B cell (primary cell): ENCODE results near the gene PLEKHH2. TPM values are rescaled to one million over a fixed set of nuclear protein-coding genes. Genes with fewer than 3 reads are reported as not detected.

Source experiments
- ATAC-seq: fragments of 200-7000 bp; cut with Tn5 transposase; one replicate; pipeline ENCODE4 v1.10.0; 2021; ENCODE audit warnings: low read depth, mild to moderate bottlenecking, moderate number of reproducible peaks, moderate library complexity
- CTCF ChIA-PET: fragments of 350-600 bp; sonication (Branson Sonifier 250); formaldehyde crosslinking; loops from one replicate; lab custom pipeline; 2021; ENCODE audit warnings: antibody characterized with exemption, inconsistent platforms; lab: Charles Lee
- POLR2A ChIA-PET: fragments of 350-600 bp; sonication (Branson Sonifier 250); formaldehyde crosslinking; loops from one replicate; lab custom pipeline; 2021; ENCODE audit warnings: antibody characterized with exemption; lab: Charles Lee
- DNase-seq: peaks from one replicate; pipeline ENCODE4 v3.0.0; 2013
- H2AFZ ChIP-seq: 2 replicates; pipeline ENCODE4 v1.6.1; 2012; ENCODE audit warnings: mild to moderate bottlenecking, low read depth, low read length; ENCODE audit not compliant: insufficient read depth, poor library complexity, severe bottlenecking
- H3K27ac ChIP-seq, 2 donors: 1 replicate in 1 of 2; 2 replicates in 1 of 2; pipeline ENCODE4 v1.5.1; 2012 to 2013; ENCODE audit warnings: low read length in 2 of 2, mild to moderate bottlenecking in 2 of 2, moderate library complexity in 1 of 2
- H3K27me3 ChIP-seq, 4 experiments: fragments of 200-600 bp in 1 of 4; sonication (generic) in 1 of 4; replicated peaks in 1 of 4; 1 replicate in 2 of 4; 2 replicates in 2 of 4; pipeline versions ENCODE4 v1.6.1 to v1.7.0; 2013 to 2016; ENCODE audit warnings: low read length in 3 of 4, mild to moderate bottlenecking in 2 of 4, mixed read lengths in 1 of 4, moderate library complexity in 1 of 4; ENCODE audit not compliant: insufficient read depth in 4 of 4, control insufficient read depth in 3 of 4; ENCODE audit errors: control extremely low read depth in 1 of 4
- H3K36me3 ChIP-seq, 2 experiments: replicated peaks in 1 of 2; 1 replicate in 1 of 2; 2 replicates in 1 of 2; pipeline versions ENCODE4 v1.6.1 to v1.7.1; 2013; ENCODE audit warnings: low read length in 1 of 2; ENCODE audit not compliant: insufficient read depth in 2 of 2, control insufficient read depth in 1 of 2; ENCODE audit errors: control extremely low read depth in 1 of 2, extremely low read depth in 1 of 2
- H3K4me1 ChIP-seq, 2 donors: fragments of 200-600 bp in 1 of 2; sonication (generic) in 1 of 2; 1 replicate in 1 of 2; 2 replicates in 1 of 2; pipeline versions ENCODE4 v1.5.1 to v1.6.1; 2013 to 2017; ENCODE audit warnings: low read length in 2 of 2; ENCODE audit not compliant: control insufficient read depth in 2 of 2, insufficient read depth in 2 of 2
- H3K4me2 ChIP-seq: replicated peaks from 2 replicates; pipeline ENCODE3; 2012; ENCODE audit warnings: mild to moderate bottlenecking, low read depth, low read length; ENCODE audit not compliant: poor library complexity, severe bottlenecking
- H3K4me3 ChIP-seq, 5 experiments: fragments of 200-600 bp in 1 of 5; sonication (generic) in 1 of 5; 1 replicate in 3 of 5; 2 replicates in 2 of 5; pipeline versions ENCODE4 v1.5.1 to v1.7.0; 2011 to 2016; ENCODE audit warnings: low read length in 4 of 5, mild to moderate bottlenecking in 4 of 5, low read depth in 2 of 5, control low read depth in 1 of 5, moderate library complexity in 1 of 5; ENCODE audit not compliant: insufficient read depth in 1 of 5; ENCODE audit errors: control extremely low read depth in 1 of 5, extremely low read depth in 1 of 5
- H3K79me2 ChIP-seq: fragments of 200-600 bp; sonication (generic); one replicate; pipeline ENCODE4 v1.6.0; 2016; ENCODE audit warnings: low read length; ENCODE audit not compliant: control insufficient read depth, insufficient read depth
- H3K9ac ChIP-seq: fragments of 200-600 bp; sonication (generic); 2 replicates; pipeline ENCODE4 v1.6.1; 2017; ENCODE audit warnings: mild to moderate bottlenecking, low read length, moderate library complexity
- H3K9me3 ChIP-seq, 3 donors: one replicate each; pipeline versions ENCODE4 v1.6.1 to v1.7.1; 2013; ENCODE audit warnings: low read length in 2 of 3; ENCODE audit not compliant: control insufficient read depth in 2 of 3, insufficient read depth in 1 of 3; ENCODE audit errors: control extremely low read depth in 1 of 3
- H4K20me1 ChIP-seq: 2 replicates; pipeline ENCODE4 v1.6.0; 2012; ENCODE audit warnings: mild to moderate bottlenecking, low read length; ENCODE audit not compliant: insufficient read depth, control insufficient read depth, poor library complexity, severe bottlenecking
- H3K27ac Mint-ChIP-seq: one replicate; pipeline ENCODE4 v1.8.0; 2021; ENCODE audit warnings: mixed read lengths
- H3K27me3 Mint-ChIP-seq: one replicate; pipeline ENCODE4 v1.8.0; 2021; ENCODE audit warnings: mixed read lengths
- H3K4me1 Mint-ChIP-seq: one replicate; pipeline ENCODE4 v1.8.0; 2021; ENCODE audit warnings: mixed read lengths
- H3K4me3 Mint-ChIP-seq: one replicate; pipeline ENCODE4 v1.8.0; 2021; ENCODE audit warnings: mixed read lengths
- H3K9me3 Mint-ChIP-seq: one replicate; pipeline ENCODE4 v1.8.0; 2022; ENCODE audit warnings: mixed read lengths; ENCODE audit not compliant: insufficient read depth
- EZH2 ChIP-seq: IDR thresholded peaks from 2 replicates; pipeline ENCODE4 v1.6.1; 2012; ENCODE audit warnings: borderline replicate concordance, low read depth, mild to moderate bottlenecking, moderate library complexity, low read length; ENCODE audit not compliant: insufficient read depth, poor library complexity, severe bottlenecking
- WGBS: methylation state at CpG from one replicate; pipeline ENCODE4 v1.1.5; 2013; ENCODE audit warnings: missing lambda C conversion rate; ENCODE audit not compliant: insufficient coverage; 5-methylcytosine and 5-hydroxymethylcytosine counted together
- intact Hi-C: fragments of 100-400 bp; cut with micrococcal nuclease; formaldehyde crosslinking; loops from one replicate; pipeline ENCODE4 v1.10.0; 2022
- polyA plus RNA-seq: library from polyadenylated mRNA; depleted of rRNA; stranded (reverse); fragments of >200 nt; gene quantifications from 2 replicates; pipeline ENCODE4 v1.2.3, GENCODE V29; 2012
- small RNA-seq: library from RNA; depleted of rRNA; stranded (forward); fragments of <200 nt; gene quantifications from one replicate; pipeline ENCODE3, GENCODE V24; 2012; ENCODE audit warnings: low replicate concordance, low read depth; ENCODE audit not compliant: insufficient read length
- total RNA-seq, 2 donors: library from RNA; stranded (reverse); fragments of 120-200 nt in 1 of 2; gene quantifications; 1 replicate in 1 of 2; 2 replicates in 1 of 2; pipeline versions ENCODE4 v1.2.3 to v1.2.4, GENCODE V29; 2013 to 2022
- TF ChIP-seq, protein P1 (sequence below): fragments of 200-600 bp; IDR thresholded peaks from one replicate; pipeline ENCODE4 v1.8.0; 2022; ENCODE audit warnings: antibody characterized with exemption, mild to moderate bottlenecking

Gene PLEKHH2
- total and polyA plus RNA-seq, 2 donors (not counting 1 experiment from before 2014, with no cell fraction given), result 0.17 to 0.19 TPM

GRCh38 chr2:43814711-43815110 lies 177.7 kb downstream of the PLEKHH2 start:
- TF ChIP-seq, protein P1, sequence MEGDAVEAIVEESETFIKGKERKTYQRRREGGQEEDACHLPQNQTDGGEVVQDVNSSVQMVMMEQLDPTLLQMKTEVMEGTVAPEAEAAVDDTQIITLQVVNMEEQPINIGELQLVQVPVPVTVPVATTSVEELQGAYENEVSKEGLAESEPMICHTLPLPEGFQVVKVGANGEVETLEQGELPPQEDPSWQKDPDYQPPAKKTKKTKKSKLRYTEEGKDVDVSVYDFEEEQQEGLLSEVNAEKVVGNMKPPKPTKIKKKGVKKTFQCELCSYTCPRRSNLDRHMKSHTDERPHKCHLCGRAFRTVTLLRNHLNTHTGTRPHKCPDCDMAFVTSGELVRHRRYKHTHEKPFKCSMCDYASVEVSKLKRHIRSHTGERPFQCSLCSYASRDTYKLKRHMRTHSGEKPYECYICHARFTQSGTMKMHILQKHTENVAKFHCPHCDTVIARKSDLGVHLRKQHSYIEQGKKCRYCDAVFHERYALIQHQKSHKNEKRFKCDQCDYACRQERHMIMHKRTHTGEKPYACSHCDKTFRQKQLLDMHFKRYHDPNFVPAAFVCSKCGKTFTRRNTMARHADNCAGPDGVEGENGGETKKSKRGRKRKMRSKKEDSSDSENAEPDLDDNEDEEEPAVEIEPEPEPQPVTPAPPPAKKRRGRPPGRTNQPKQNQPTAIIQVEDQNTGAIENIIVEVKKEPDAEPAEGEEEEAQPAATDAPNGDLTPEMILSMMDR, result no peak
- no peak for TF ChIP-seq EZH2
- H3K4me2 ChIP-seq, result no peak overlapping the region
- no peaks in the 10 kb centered on the region for H3K9me3 Mint-ChIP-seq
- intact Hi-C loops, result no loop called here
- ATAC-seq (no peak), DNase-seq (no peak)
- no peak overlapping the region for H3K4me3 ChIP-seq
- no peak overlapping the region for H3K4me3 Mint-ChIP-seq
- peaks cover 2% of the 10 kb centered on the region for H3K4me1 Mint-ChIP-seq
- no CpG with 5 or more reads among the region's 3 CpGs for WGBS
- no peak overlapping the region for H2AFZ ChIP-seq
- H3K79me2 ChIP-seq, result no peaks in the 10 kb centered on the region
- no peak overlapping the region for H3K27ac Mint-ChIP-seq
- no peaks in the 10 kb centered on the region for H4K20me1 ChIP-seq
- no peaks in the 10 kb centered on the region for H3K27me3 ChIP-seq
- CTCF ChIA-PET, result no interaction called here
- H3K27ac ChIP-seq, result no peak overlapping the region
- H3K27me3 Mint-ChIP-seq, result no peaks in the 10 kb centered on the region
- H3K36me3 ChIP-seq, result no peaks in the 10 kb centered on the region
- H3K9me3 ChIP-seq, result no peaks in the 10 kb centered on the region
- POLR2A ChIA-PET, result no interaction called here
- no peaks in the 10 kb centered on the region for H3K4me1 ChIP-seq
- no peak overlapping the region for H3K9ac ChIP-seq

Small RNA genes within 50 kb of the gene (small RNA-seq; reads per million reads assigned to genes)
- gene RF00019, result not detected
- gene RN7SKP66, result not detected

Other genes starting within 250 kb of the PLEKHH2 start
- 48.5 and 53.7 TPM in 2 replicates for gene THADA, start 41.2 kb upstream of the PLEKHH2 start, total RNA-seq
- 17.6 and 20.3 TPM in 2 replicates for gene THADA, start 41.2 kb upstream of the PLEKHH2 start, polyA plus RNA-seq
- gene C1GALT1C1L, start 39.2 kb downstream of the PLEKHH2 start, total RNA-seq, result not detected in 2 replicates
- gene C1GALT1C1L, start 39.2 kb downstream of the PLEKHH2 start, polyA plus RNA-seq, result not detected in 2 replicates
- gene DYNC2LI1, start 136.8 kb downstream of the PLEKHH2 start, total RNA-seq, result 11.4 and 12.7 TPM in 2 replicates
- gene DYNC2LI1, start 136.8 kb downstream of the PLEKHH2 start, polyA plus RNA-seq, result 3.3 and 3.8 TPM in 2 replicates
- not detected in 2 replicates for gene ABCG5, start 201.6 kb downstream of the PLEKHH2 start, total RNA-seq
- gene ABCG5, start 201.6 kb downstream of the PLEKHH2 start, polyA plus RNA-seq, result not detected in 2 replicates
- not detected in 2 replicates for gene ABCG8, start 201.7 kb downstream of the PLEKHH2 start, total RNA-seq
- not detected in 2 replicates for gene ABCG8, start 201.7 kb downstream of the PLEKHH2 start, polyA plus RNA-seq